Endothelial cell of umbilical vein (primary cell): ENCODE measurements around the gene TNKS1BP1. TPM values are rescaled to one million over a fixed set of nuclear protein-coding genes. Genes with fewer than 3 reads are reported as not detected.

Experiments used
- BruUV-seq: library from RNA; stranded (reverse); fragments of 400-500 nt; replicated peaks from 2 replicates; lab custom pipeline; 2021; lab: Mats Ljungman, UMichigan
- CTCF ChIA-PET: fragments of 300-600, 350-600 bp; sonication (Branson Sonifier 250); formaldehyde crosslinking; loops from one replicate; lab custom pipeline; 2021; ENCODE audit warnings: antibody characterized with exemption, inconsistent platforms; lab: Charles Lee
- POLR2A ChIA-PET: fragments of 300-600, 350-600 bp; sonication (Branson Sonifier 250); formaldehyde crosslinking; loops from one replicate; lab custom pipeline; 2021; ENCODE audit warnings: antibody characterized with exemption, inconsistent platforms; lab: Charles Lee
- DNase-seq: peaks from one replicate; pipeline ENCODE4 v3.0.0-alpha.2; 2011; ENCODE audit warnings: low read depth, low spot score
- FAIRE-seq: peaks from 2 replicates; lab custom pipeline; 2011; peaks lifted over from hg19 to GRCh38; lab: Jason Lieb, UNC
- H2AFZ ChIP-seq: 2 replicates; pipeline ENCODE4 v1.6.0; 2012; ENCODE audit warnings: low read depth, low read length, control low read depth, inconsistent platforms
- H3K27ac ChIP-seq: 2 replicates; pipeline ENCODE4 v1.5.1; 2011; ENCODE audit warnings: low read depth, mild to moderate bottlenecking, control low read depth, low read length, moderate library complexity; ENCODE audit not compliant: insufficient read depth
- H3K27me3 ChIP-seq, 2 experiments: 2 replicates each; pipeline versions ENCODE4 v1.6.0 to v1.6.1; 2011; ENCODE audit warnings: low read length in 2 of 2, mixed read lengths in 1 of 2; ENCODE audit not compliant: control insufficient read depth in 2 of 2, insufficient read depth in 2 of 2
- H3K36me3 ChIP-seq, 2 experiments: 2 replicates in 1 of 2; 3 replicates in 1 of 2; pipeline ENCODE4 v1.5.1; 2011; ENCODE audit warnings: low read length in 2 of 2, mild to moderate bottlenecking in 1 of 2, moderate library complexity in 1 of 2; ENCODE audit not compliant: control insufficient read depth in 2 of 2, insufficient read depth in 2 of 2; ENCODE audit errors: extremely low read depth in 1 of 2
- H3K4me1 ChIP-seq: 3 replicates; pipeline ENCODE4 v1.5.1; 2011; ENCODE audit warnings: mild to moderate bottlenecking, low read length; ENCODE audit not compliant: control insufficient read depth, insufficient read depth; ENCODE audit errors: extremely low read depth
- H3K4me2 ChIP-seq: 2 replicates; pipeline ENCODE4 v1.6.1; 2011; ENCODE audit warnings: low read length, control low read depth, mixed read lengths; ENCODE audit not compliant: insufficient read depth
- H3K4me3 ChIP-seq, 3 experiments: fragments of 200-600 bp in 1 of 3; sonication (generic), shearing (Covaris generic) in 1 of 3; replicated peaks in 1 of 3; 2 replicates each; pipeline ENCODE4 v1.5.1; 2011 to 2016; ENCODE audit warnings: control low read depth in 3 of 3, low read length in 3 of 3, mild to moderate bottlenecking in 2 of 3, inconsistent platforms in 1 of 3, low read depth in 1 of 3, moderate library complexity in 1 of 3; ENCODE audit not compliant: insufficient read depth in 1 of 3
- H3K79me2 ChIP-seq: 2 replicates; pipeline ENCODE4 v1.6.0; 2012; ENCODE audit warnings: low read length, inconsistent platforms; ENCODE audit not compliant: control insufficient read depth, insufficient read depth
- H3K9ac ChIP-seq: replicated peaks from 2 replicates; pipeline ENCODE3; 2011; ENCODE audit warnings: low read length, control low read depth; ENCODE audit not compliant: insufficient read depth; ENCODE audit errors: extremely low read depth
- H3K9me1 ChIP-seq: replicated peaks from 3 replicates; pipeline ENCODE4 v1.6.0; 2011; ENCODE audit warnings: mild to moderate bottlenecking, low read length; ENCODE audit not compliant: control insufficient read depth, insufficient read depth; ENCODE audit errors: extremely low read depth
- H3K9me3 ChIP-seq: replicated peaks from 2 replicates; pipeline ENCODE4 v1.5.1; 2012; ENCODE audit warnings: low read length, inconsistent platforms; ENCODE audit not compliant: control insufficient read depth, insufficient read depth
- H4K20me1 ChIP-seq: replicated peaks from 2 replicates; pipeline ENCODE3; 2011; ENCODE audit warnings: mild to moderate bottlenecking, low read length; ENCODE audit not compliant: control insufficient read depth, insufficient read depth; ENCODE audit errors: extremely low read depth
- EZH2 ChIP-seq: IDR thresholded peaks from 2 replicates; pipeline ENCODE4 v1.6.1; 2012; ENCODE audit warnings: borderline replicate concordance, low read depth, mild to moderate bottlenecking, moderate library complexity, low read length, inconsistent platforms; ENCODE audit not compliant: severe bottlenecking
- FOS ChIP-seq: IDR thresholded peaks from 2 replicates; pipeline ENCODE4 v1.6.1; 2011; ENCODE audit warnings: mild to moderate bottlenecking, low read length, moderate library complexity, borderline replicate concordance; ENCODE audit not compliant: insufficient read depth
- GATA2 ChIP-seq: IDR thresholded peaks from 2 replicates; pipeline ENCODE4 v1.7.0; 2011; ENCODE audit warnings: low read depth, mild to moderate bottlenecking, moderate library complexity, mixed read lengths, low read length; ENCODE audit not compliant: insufficient read length, insufficient read depth
- JUN ChIP-seq: IDR thresholded peaks from 2 replicates; pipeline ENCODE4 v1.6.1; 2011; ENCODE audit warnings: borderline replicate concordance, low read depth; ENCODE audit not compliant: insufficient read length, insufficient read depth
- MYC ChIP-seq: IDR thresholded peaks from one replicate; pipeline ENCODE4 v1.6.1; 2011; ENCODE audit warnings: mild to moderate bottlenecking, low read depth, low read length
- POLR2A ChIP-seq: IDR thresholded peaks from 2 replicates; pipeline ENCODE4 v1.6.1; 2012; ENCODE audit warnings: low read depth, mild to moderate bottlenecking, control low read depth, low read length
- POLR2AphosphoS5 ChIP-seq: IDR thresholded peaks from 2 replicates; pipeline ENCODE4 v1.6.1; 2012; ENCODE audit warnings: low read depth, mild to moderate bottlenecking, control low read depth, low read length, moderate library complexity; ENCODE audit not compliant: insufficient read depth
- dilution Hi-C: fragments of 300-500 bp; cut with MboI; formaldehyde crosslinking; loops from one replicate; pipeline ENCODE4 v1.15.0; 2019; ENCODE audit warnings: low sequenced_read_pairs; ENCODE audit not compliant: extremely low pct_ligation_motif_present
- intact Hi-C: fragments of 100-400 bp; cut with micrococcal nuclease; formaldehyde crosslinking; loops from one replicate; pipeline ENCODE4 v1.10.0; 2022
- polyA plus RNA-seq, 4 experiments: library from polyadenylated mRNA; depleted of rRNA in 3 of 4; stranded (reverse) in 3 of 4; unstranded in 1 of 4; fragments of >200 nt; gene quantifications; 2 replicates each; pipeline versions ENCODE4 v1.2.1 to v1.2.3, GENCODE V29; 2011 to 2012; ENCODE audit warnings: missing spikeins in 1 of 4
- total RNA-seq: library from RNA; stranded (reverse); gene quantifications from 2 replicates; pipeline ENCODE4 v1.2.3, GENCODE V29; 2021
- TF ChIP-seq, protein P1 (sequence below), 2 donors: IDR thresholded peaks; 1 replicate in 1 of 2; 2 replicates in 1 of 2; pipeline ENCODE4 v1.5.1; 2011; ENCODE audit warnings: low read length in 2 of 2, mild to moderate bottlenecking in 2 of 2, moderate library complexity in 2 of 2, control low read depth in 1 of 2, inconsistent platforms in 1 of 2, low read depth in 1 of 2; ENCODE audit not compliant: insufficient read depth in 1 of 2; ENCODE audit errors: extremely low read depth in 1 of 2
- TF ChIP-seq, protein P2 (sequence below): IDR thresholded peaks from 2 replicates; pipeline ENCODE4 v1.6.1; 2011; ENCODE audit not compliant: insufficient read depth, insufficient read length

TNKS1BP1 gene
- total and polyA plus RNA-seq, 2 donors (not counting 3 experiments of a cell fraction or from before 2014, with no cell fraction given): 54.6 to 111 TPM

DNA sequence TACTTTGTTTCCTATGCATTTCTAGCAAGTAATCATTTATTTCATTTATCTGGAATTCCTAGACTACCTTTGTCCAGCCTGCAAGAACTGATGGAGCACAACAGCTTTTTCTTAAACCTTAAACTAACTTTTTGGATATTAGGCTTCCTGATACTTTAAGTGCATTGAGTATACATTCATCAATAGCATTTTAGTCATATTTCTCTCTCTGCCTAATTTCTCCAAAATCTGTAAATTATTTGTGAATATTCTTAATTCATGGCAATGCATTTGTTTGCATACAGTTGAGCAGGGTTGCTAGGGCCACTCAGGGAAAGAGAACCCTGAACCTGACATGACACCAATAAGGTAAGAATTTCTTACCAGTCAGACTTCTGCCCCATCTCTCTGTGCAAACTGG lies 58.6 kb downstream of the TNKS1BP1 start:
- Histone ChIP-seq H3K4me3 (no peak overlapping the region), H3K4me1 (no peaks in the 10 kb centered on the region), H3K27ac (no peak overlapping the region), H3K9me3 (no peaks in the 10 kb centered on the region), H3K79me2 (no peaks in the 10 kb centered on the region), H2AFZ (no peak overlapping the region), H3K27me3 (no peaks in the 10 kb centered on the region), H3K9me1 (no peaks in the 10 kb centered on the region), H3K36me3 (no peaks in the 10 kb centered on the region), H3K4me2 (no peak overlapping the region), H3K9ac (no peak overlapping the region), H4K20me1 (no peaks in the 10 kb centered on the region)
- DNase-seq: no peak
- dilution Hi-C loops: no loop called here
- TF ChIP-seq FOS (no peak), JUN (no peak), GATA2 (no peak), POLR2AphosphoS5 (no peak), MYC (no peak), EZH2 (no peak), POLR2A (no peak)
- TF ChIP-seq, protein P1, sequence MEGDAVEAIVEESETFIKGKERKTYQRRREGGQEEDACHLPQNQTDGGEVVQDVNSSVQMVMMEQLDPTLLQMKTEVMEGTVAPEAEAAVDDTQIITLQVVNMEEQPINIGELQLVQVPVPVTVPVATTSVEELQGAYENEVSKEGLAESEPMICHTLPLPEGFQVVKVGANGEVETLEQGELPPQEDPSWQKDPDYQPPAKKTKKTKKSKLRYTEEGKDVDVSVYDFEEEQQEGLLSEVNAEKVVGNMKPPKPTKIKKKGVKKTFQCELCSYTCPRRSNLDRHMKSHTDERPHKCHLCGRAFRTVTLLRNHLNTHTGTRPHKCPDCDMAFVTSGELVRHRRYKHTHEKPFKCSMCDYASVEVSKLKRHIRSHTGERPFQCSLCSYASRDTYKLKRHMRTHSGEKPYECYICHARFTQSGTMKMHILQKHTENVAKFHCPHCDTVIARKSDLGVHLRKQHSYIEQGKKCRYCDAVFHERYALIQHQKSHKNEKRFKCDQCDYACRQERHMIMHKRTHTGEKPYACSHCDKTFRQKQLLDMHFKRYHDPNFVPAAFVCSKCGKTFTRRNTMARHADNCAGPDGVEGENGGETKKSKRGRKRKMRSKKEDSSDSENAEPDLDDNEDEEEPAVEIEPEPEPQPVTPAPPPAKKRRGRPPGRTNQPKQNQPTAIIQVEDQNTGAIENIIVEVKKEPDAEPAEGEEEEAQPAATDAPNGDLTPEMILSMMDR (IDR thresholded peaks at IDR 0.05; ENCODE audit: extremely low read depth in 1 of 2, insufficient read depth in 1 of 2, low read depth in 1 of 2, low read length in 2 of 2): no peak
- TF ChIP-seq, protein P2, sequence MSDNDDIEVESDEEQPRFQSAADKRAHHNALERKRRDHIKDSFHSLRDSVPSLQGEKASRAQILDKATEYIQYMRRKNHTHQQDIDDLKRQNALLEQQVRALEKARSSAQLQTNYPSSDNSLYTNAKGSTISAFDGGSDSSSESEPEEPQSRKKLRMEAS: no peak
- CTCF ChIA-PET: no interaction called here
- intact Hi-C loops: no loop called here
- BruUV-seq: no TSS peak
- POLR2A ChIA-PET: no interaction called here
- FAIRE-seq: no peak
